ENCODE results near the gene POLRMT.

DNA sequence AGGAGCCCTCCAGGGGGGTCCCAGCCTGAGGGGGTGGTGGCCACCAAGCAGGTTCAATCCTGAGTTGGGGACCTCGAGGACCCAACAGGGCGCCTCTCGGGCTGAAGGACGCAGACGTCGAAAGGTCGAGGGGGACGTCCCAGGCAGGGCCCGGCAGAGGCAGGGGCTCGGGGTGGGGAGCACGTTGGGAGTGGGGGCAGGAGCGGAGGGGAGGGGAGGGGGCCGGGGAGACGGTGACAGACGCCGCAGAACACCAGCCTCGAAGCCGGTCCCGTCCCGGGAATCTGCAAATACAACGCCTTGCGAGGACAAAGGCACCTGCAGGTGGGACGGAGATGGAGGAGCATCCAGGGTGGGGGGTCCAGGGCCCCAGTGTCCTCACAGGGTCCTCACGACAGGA, 10.4 kb upstream of the POLRMT start:
- no peak for TF ChIP-seq EP300 (IDR thresholded peaks at IDR 0.05; ENCODE audit: borderline replicate concordance)
- TF ChIP-seq, protein P1, sequence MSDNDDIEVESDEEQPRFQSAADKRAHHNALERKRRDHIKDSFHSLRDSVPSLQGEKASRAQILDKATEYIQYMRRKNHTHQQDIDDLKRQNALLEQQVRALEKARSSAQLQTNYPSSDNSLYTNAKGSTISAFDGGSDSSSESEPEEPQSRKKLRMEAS (IDR thresholded peaks at IDR 0.05) = no peak
- no peak for TF ChIP-seq TAF1 (IDR thresholded peaks at IDR 0.05; ENCODE audit: low read depth)

Measured in Ishikawa (cell line).